A549 (cell line): ENCODE measurements around the gene TROAP.

ENCODE experiments used
- EP300 ChIP-seq, 2 experiments: fragments of >200 bp; sonication (Bioruptor Twin); formaldehyde crosslinking; IDR thresholded peaks; 2 replicates in 1 of 2; 3 replicates in 1 of 2; pipeline ENCODE4 v1.6.1; 2016 to 2017
- PBX3 ChIP-seq: IDR thresholded peaks from 2 replicates; pipeline ENCODE4 v1.6.1; 2012
- POLR2AphosphoS2 ChIP-seq: conservative IDR thresholded peaks from 2 replicates; pipeline ENCODE4 v1.6.1; 2012; ENCODE audit warnings: low read length, improper control_type of control experiment, inconsistent platforms
- REST ChIP-seq: fragments of 200-600 bp; sonication (generic); IDR thresholded peaks from 2 replicates; pipeline ENCODE4 v1.6.1; 2016; ENCODE audit warnings: antibody characterized with exemption, mild to moderate bottlenecking, moderate library complexity

- TF ChIP-seq REST, result no peak
- TF ChIP-seq PBX3, result no peak
- no peak for TF ChIP-seq EP300 (IDR thresholded peaks at IDR 0.05)
- TF ChIP-seq POLR2AphosphoS2, result no peak
Observed at GRCh38 chr12:49283541-49284429, 39.3 kb upstream of the TROAP start.
